Measurements from ENCODE around the gene BDKRB2. TPM values are rescaled to one million over a fixed set of nuclear protein-coding genes. Genes with fewer than 3 reads are reported as not detected.

Gene BDKRB2
- total RNA-seq, 1 experiment from 2014 or later: 0.93 TPM

GRCh38 chr14:96176275-96176674 is 28.4 kb upstream of the BDKRB2 start:
- DNase-seq (ENCODE audit: low spot score): no peak

GRCh38 chr14:96176811-96177211 is 27.8 kb upstream of the BDKRB2 start:
- DNase-seq (ENCODE audit: low spot score): no peak

GRCh38 chr14:96177766-96178375 is 26.8 kb upstream of the BDKRB2 start:
- DNase-seq (ENCODE audit: low spot score): no peak

GRCh38 chr14:96178461-96179321 is 25.9 kb upstream of the BDKRB2 start:
- no peak for DNase-seq (ENCODE audit: low spot score)

- no peak for DNase-seq (ENCODE audit: low spot score)
Measured at GRCh38 chr14:96180043-96180874, 24.4 kb upstream of the BDKRB2 start.

- no peak for DNase-seq (ENCODE audit: low spot score)
Measured at GRCh38 chr14:96181186-96182056, 23.2 kb upstream of the BDKRB2 start.

- no peak for DNase-seq (ENCODE audit: low spot score)
Measured at GRCh38 chr14:96182546-96182945, 22.1 kb upstream of the BDKRB2 start.

- DNase-seq (ENCODE audit: low spot score): no peak
Measured at GRCh38 chr14:96184737-96185136, 19.9 kb upstream of the BDKRB2 start.

GRCh38 chr14:96187216-96188031 is 17.2 kb upstream of the BDKRB2 start:
- DNase-seq (ENCODE audit: low spot score): peak; percentile 31

- DNase-seq (ENCODE audit: low spot score): no peak
Measured at GRCh38 chr14:96189281-96189711, 15.3 kb upstream of the BDKRB2 start.

- no peak for DNase-seq (ENCODE audit: low spot score)
Measured at GRCh38 chr14:96191353-96191752, 13.3 kb upstream of the BDKRB2 start.

GRCh38 chr14:96191841-96192462 is 12.7 kb upstream of the BDKRB2 start:
- no peak for DNase-seq (ENCODE audit: low spot score)

GRCh38 chr14:96192975-96193805 is 11.4 kb upstream of the BDKRB2 start:
- DNase-seq (ENCODE audit: low spot score): no peak

- no peak for DNase-seq (ENCODE audit: low spot score)
Measured at GRCh38 chr14:96194262-96194656, 10.4 kb upstream of the BDKRB2 start.

GRCh38 chr14:96194657-96195431 is 9.8 kb upstream of the BDKRB2 start:
- no peak for DNase-seq (ENCODE audit: low spot score)

GRCh38 chr14:96195441-96196081 is 9.1 kb upstream of the BDKRB2 start:
- no peak for DNase-seq (ENCODE audit: low spot score)

GRCh38 chr14:96197163-96197852 is 7.3 kb upstream of the BDKRB2 start:
- DNase-seq (ENCODE audit: low spot score): no peak
